ENCODE results near the gene TRIM49C.
"Not testable (repeated sequence)": the region's sequence is repeated elsewhere in the genome, so short reads cannot be mapped to it uniquely, and the experiment has no call there.

Gene TRIM49C

GRCh38 chr11:90030806-90031205 is at the start of gene TRIM49C:
Gene TRIM49C, plus strand, starts transcription at chr11:90031106. Its CDS starts 4,106 bp downstream, at chr11:90035212.
- not testable (repeated sequence) for H3K27me3 Mint-ChIP-seq; H3K36me3 Mint-ChIP-seq (ENCODE audit: low read depth); H3K4me3 Mint-ChIP-seq; ATAC-seq; H3K9me3 Mint-ChIP-seq; H3K27ac Mint-ChIP-seq; DNase-seq; H3K4me1 Mint-ChIP-seq

GRCh38 chr11:90024184-90024583 is 6.7 kb upstream of the TRIM49C start:
- H3K27ac Mint-ChIP-seq; DNase-seq; H3K4me3 Mint-ChIP-seq; H3K36me3 Mint-ChIP-seq (ENCODE audit: low read depth); ATAC-seq; H3K27me3 Mint-ChIP-seq; H3K9me3 Mint-ChIP-seq; H3K4me1 Mint-ChIP-seq: not testable (repeated sequence)

GRCh38 chr11:90051591-90052209 is 20.8 kb downstream of the TRIM49C start:
- H3K9me3 Mint-ChIP-seq; H3K27me3 Mint-ChIP-seq; ATAC-seq; DNase-seq; H3K36me3 Mint-ChIP-seq (ENCODE audit: low read depth); H3K4me3 Mint-ChIP-seq; H3K4me1 Mint-ChIP-seq; H3K27ac Mint-ChIP-seq: not testable (repeated sequence)

- not testable (repeated sequence) for H3K36me3 Mint-ChIP-seq (ENCODE audit: low read depth); ATAC-seq; H3K4me1 Mint-ChIP-seq; H3K27ac Mint-ChIP-seq; H3K4me3 Mint-ChIP-seq; DNase-seq; H3K9me3 Mint-ChIP-seq; H3K27me3 Mint-ChIP-seq
Measured at GRCh38 chr11:90052311-90052710, 21.4 kb downstream of the TRIM49C start.

GRCh38 chr11:90053545-90053944 is 22.6 kb downstream of the TRIM49C start:
- H3K36me3 Mint-ChIP-seq (ENCODE audit: low read depth); H3K27ac Mint-ChIP-seq; DNase-seq; ATAC-seq; H3K4me3 Mint-ChIP-seq; H3K27me3 Mint-ChIP-seq; H3K9me3 Mint-ChIP-seq; H3K4me1 Mint-ChIP-seq: not testable (repeated sequence)

GRCh38 chr11:90085650-90086049 is 54.7 kb downstream of the TRIM49C start, which contains the start of gene UBTFL1:
Gene UBTFL1, plus strand, starts transcription at chr11:90085950. Its CDS starts 0 bp downstream, at chr11:90085950.
- H3K36me3 Mint-ChIP-seq (ENCODE audit: low read depth); ATAC-seq; DNase-seq; H3K4me1 Mint-ChIP-seq; H3K9me3 Mint-ChIP-seq; H3K4me3 Mint-ChIP-seq; H3K27me3 Mint-ChIP-seq; H3K27ac Mint-ChIP-seq: not testable (repeated sequence)

GRCh38 chr11:90088731-90089130 is 57.8 kb downstream of the TRIM49C start:
- not testable (repeated sequence) for H3K4me1 Mint-ChIP-seq; ATAC-seq; DNase-seq; H3K36me3 Mint-ChIP-seq (ENCODE audit: low read depth); H3K4me3 Mint-ChIP-seq; H3K27me3 Mint-ChIP-seq; H3K27ac Mint-ChIP-seq; H3K9me3 Mint-ChIP-seq

Data from activated naive CD8-positive, alpha-beta T cell treated with anti-CD3 and anti-CD28 coated beads, Interleukin-2, amount 50 U/mL, for 24 hours (primary cell).